ENCODE results near the gene NCBP1. TPM values are rescaled to one million over a fixed set of nuclear protein-coding genes. Genes with fewer than 3 reads are reported as not detected.

Gene NCBP1
- total and polyA plus RNA-seq, 10 donors: 6.5 to 30.6 (median 23.1) TPM

DNA sequence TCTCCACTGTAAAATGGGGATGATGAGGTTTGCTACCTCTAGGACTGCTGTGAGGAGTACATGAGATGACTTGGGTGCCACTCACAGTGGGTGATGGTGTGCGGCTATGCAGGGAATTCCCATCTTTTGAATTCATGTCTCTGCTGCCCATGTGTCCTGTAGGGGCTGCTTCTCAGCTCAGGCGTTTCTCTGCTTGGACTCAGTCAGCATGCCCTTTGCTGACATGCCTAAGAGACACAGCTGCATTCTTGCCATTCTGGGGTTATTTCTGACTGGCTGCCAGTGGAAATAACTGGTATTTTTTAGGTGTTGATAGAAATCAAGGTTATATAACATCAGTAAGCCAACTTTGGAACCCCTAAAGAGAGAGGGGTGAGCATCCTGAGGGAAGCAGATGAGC lies 87.8 kb downstream of the NCBP1 start:
- Histone ChIP-seq H3K36me3 (no peaks in the 10 kb centered on the region), H3K27me3 (replicated peaks in 1 of 7) (peaks cover 0 to 30% (median 0%) of the 10 kb centered on the region in 7 donors), H3K9me3 (peaks cover 0 to 9% (median 7%) of the 10 kb centered on the region in 8 donors), H3K4me3 (no peak overlapping the region), H3K27ac (no peak overlapping the region), H3K4me1 (no peaks in the 10 kb centered on the region)
- TF ChIP-seq, protein P1, sequence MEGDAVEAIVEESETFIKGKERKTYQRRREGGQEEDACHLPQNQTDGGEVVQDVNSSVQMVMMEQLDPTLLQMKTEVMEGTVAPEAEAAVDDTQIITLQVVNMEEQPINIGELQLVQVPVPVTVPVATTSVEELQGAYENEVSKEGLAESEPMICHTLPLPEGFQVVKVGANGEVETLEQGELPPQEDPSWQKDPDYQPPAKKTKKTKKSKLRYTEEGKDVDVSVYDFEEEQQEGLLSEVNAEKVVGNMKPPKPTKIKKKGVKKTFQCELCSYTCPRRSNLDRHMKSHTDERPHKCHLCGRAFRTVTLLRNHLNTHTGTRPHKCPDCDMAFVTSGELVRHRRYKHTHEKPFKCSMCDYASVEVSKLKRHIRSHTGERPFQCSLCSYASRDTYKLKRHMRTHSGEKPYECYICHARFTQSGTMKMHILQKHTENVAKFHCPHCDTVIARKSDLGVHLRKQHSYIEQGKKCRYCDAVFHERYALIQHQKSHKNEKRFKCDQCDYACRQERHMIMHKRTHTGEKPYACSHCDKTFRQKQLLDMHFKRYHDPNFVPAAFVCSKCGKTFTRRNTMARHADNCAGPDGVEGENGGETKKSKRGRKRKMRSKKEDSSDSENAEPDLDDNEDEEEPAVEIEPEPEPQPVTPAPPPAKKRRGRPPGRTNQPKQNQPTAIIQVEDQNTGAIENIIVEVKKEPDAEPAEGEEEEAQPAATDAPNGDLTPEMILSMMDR (IDR thresholded peaks at IDR 0.05 in 8 of 11, conservative IDR thresholded peaks at IDR 0.05 in 3 of 11): no peak
- TF ChIP-seq POLR2A (IDR thresholded peaks at IDR 0.05) (no peak), POLR2AphosphoS5 (IDR thresholded peaks at IDR 0.05) (no peak)
- intact Hi-C loops (cut with DNase I; ENCODE audit: low total_unique reads): no loop called here
- DNase-seq: no peak
- 72 to 100% (median 88%) methylated on average over 2 of the region's 2 CpGs for WGBS, 5 donors

DNA sequence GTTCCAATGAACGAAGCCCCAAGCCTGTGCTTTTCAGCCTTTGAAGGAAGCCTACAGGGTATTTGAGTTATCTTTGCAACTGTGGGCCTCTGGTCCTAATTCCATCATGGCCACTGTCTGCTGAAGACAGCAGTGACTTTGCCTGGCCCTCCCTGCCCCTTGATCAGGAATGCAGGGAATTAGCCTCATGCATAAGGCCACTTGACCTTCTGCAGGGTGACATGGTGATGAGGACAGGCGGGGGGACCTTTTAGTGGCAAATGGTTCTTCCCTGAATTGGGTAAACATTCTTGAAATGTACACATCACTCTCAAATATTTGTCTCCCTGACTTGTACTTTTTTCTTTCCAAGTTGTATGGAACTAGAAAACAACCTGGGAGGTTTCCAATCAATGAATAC lies 88.7 kb downstream of the NCBP1 start:
- Histone ChIP-seq H3K27ac (no peak overlapping the region), H3K9me3 (peaks cover 0 to 9% (median 7%) of the 10 kb centered on the region in 8 donors), H3K4me3 (no peak overlapping the region), H3K4me1 (no peaks in the 10 kb centered on the region), H3K36me3 (no peaks in the 10 kb centered on the region), H3K27me3 (replicated peaks in 1 of 7) (peaks cover 0 to 30% (median 0%) of the 10 kb centered on the region in 7 donors)
- TF ChIP-seq, protein P1 (IDR thresholded peaks at IDR 0.05 in 8 of 11, conservative IDR thresholded peaks at IDR 0.05 in 3 of 11): no peak
- TF ChIP-seq POLR2A (IDR thresholded peaks at IDR 0.05) (no peak), POLR2AphosphoS5 (IDR thresholded peaks at IDR 0.05) (no peak)
- intact Hi-C loops (cut with DNase I; ENCODE audit: low total_unique reads): no loop called here
- WGBS, 5 donors: 46 to 85% (median 57%) methylated on average over 2 of the region's 2 CpGs
- DNase-seq: no peak

Other genes starting within 250 kb of the NCBP1 start
- gene TDRD7, start 221.7 kb upstream of the NCBP1 start, total RNA-seq: 10 to 100 TPM; 12.0 to 18.7 (median 15.6) TPM
- 1 to 10 TPM; 6.4 to 9.5 (median 7.4) TPM for gene TDRD7, start 221.7 kb upstream of the NCBP1 start, polyA plus RNA-seq
- gene TMOD1, start 132.2 kb upstream of the NCBP1 start, total RNA-seq: 1 to 10 TPM; 1.6 to 5.8 (median 2.4) TPM
- gene TMOD1, start 132.2 kb upstream of the NCBP1 start, polyA plus RNA-seq: 1 to 10 TPM; 2.4 to 4.0 (median 3.1) TPM
- 10 to 100 TPM; 17.4 to 31.0 (median 19.2) TPM for gene TSTD2, start 453 bp upstream of the NCBP1 start, total RNA-seq
- gene TSTD2, start 453 bp upstream of the NCBP1 start, polyA plus RNA-seq: 10 to 100 TPM in 2 of 3 donors, 1 to 10 TPM in 1; 8.1 to 10.4 (median 10.4) TPM
- gene XPA, start 63.5 kb downstream of the NCBP1 start, total RNA-seq: 10 to 100 TPM; 12.6 to 24.2 (median 16.7) TPM
- gene XPA, start 63.5 kb downstream of the NCBP1 start, polyA plus RNA-seq: 10 to 100 TPM; 11.4 to 18.6 (median 14.0) TPM
- not detected for gene FOXE1, start 219.4 kb downstream of the NCBP1 start, total RNA-seq
- under 1 TPM; 0.02 to 0.04 (median 0.03) TPM for gene FOXE1, start 219.4 kb downstream of the NCBP1 start, polyA plus RNA-seq